IPS DF 4.7 (cell line): ENCODE data around the gene ZNF829.
A peak's percentile ranks its signal among the peaks of the same experiment; 100 is the strongest.

Source experiments
- DNase-seq: peaks from one replicate; pipeline ENCODE4 v3.0.0-alpha.2; 2013; ENCODE audit warnings: low spot score; ENCODE audit errors: extremely low read depth

Gene ZNF829

DNA sequence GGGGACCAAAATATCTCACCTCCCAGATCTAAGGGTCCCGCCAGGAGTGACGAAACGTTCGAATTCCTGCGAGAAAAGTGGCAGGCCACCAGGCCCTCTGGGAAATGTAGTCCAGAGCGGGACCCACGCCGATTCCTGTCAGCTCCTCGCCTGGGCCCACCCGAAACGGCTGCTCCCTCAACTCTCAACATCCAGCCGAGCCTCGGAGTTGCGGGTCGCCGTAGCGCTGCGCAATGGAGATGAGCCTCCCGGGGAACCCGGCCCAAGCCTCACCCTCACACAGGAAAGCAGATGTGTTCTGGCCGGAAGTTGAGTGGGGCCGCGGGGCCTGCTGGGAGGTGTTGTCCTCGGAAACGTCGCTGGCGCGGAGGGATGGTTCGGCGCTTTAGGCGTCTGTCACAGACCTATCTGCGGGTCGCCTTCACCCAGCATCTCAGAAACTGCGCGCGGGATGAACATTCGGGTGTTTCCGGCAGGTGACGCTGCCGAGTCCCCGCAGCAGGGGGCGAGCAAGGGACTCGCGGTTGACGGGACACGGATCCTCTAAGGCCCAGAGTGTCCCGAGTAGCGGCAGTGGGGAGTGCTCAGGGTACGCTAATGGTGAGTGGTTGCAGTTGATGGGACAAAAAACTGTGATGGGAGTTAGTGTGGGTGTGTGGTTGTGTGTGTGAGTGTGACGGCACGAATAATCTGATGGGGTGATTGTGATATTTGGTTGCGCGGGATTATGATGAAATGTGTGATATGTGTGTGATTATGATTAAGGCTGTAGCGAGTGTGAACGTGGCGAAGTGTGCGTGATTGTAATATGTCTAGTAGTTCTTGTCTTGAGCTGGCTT lies at the start of gene ZNF829, which contains the start of gene ZNF568:
Gene ZNF829 (minus strand): TSS at position 300 of the 839 bp plus-strand sequence. CDS start 1,124 bp downstream, outside the sequence.
Gene ZNF568 (plus strand): TSS at position 341 of the 839 bp plus-strand sequence. CDS start 6,439 bp downstream, outside the sequence.
- peak; percentile 41 for DNase-seq

DNA sequence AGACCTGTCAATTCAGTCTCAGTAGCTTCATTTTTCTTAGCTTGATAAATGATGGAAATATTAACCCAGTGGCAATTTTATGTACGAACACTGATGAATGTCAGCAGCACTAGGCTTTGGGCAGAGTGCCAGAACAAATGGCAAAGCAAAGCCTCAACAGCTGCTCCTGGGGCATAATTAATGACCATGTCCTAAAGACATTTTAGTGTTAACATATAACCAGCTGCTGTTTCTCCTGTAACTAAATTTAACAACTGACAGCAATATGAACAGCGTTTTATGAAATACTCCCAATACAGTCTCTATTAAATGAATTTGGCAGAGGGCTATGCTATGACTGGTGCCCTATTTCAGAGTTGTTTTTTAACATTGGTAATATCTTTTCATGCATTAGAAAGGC lies 47.2 kb upstream of the ZNF829 start:
- no peak for DNase-seq

DNA sequence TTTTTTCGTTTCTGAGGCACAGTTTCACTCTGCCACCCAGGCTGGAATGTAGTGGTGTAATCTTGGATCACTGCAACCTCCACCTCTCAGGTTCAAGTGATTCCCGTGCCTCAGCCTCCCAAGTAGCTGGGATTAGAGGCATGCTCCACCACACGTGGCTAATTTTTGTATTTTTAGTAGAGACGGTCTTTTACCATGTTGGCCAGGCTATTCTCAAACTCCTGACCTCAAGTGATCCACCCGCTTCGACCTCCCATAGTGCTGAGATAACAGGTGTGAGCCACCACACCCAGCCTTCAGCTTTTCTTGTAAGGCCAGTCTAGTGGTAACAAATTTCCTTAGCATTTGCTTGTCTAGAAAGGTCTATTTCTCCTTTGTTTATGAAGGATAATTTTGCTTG lies 46.3 kb upstream of the ZNF829 start:
- no peak for DNase-seq

DNA sequence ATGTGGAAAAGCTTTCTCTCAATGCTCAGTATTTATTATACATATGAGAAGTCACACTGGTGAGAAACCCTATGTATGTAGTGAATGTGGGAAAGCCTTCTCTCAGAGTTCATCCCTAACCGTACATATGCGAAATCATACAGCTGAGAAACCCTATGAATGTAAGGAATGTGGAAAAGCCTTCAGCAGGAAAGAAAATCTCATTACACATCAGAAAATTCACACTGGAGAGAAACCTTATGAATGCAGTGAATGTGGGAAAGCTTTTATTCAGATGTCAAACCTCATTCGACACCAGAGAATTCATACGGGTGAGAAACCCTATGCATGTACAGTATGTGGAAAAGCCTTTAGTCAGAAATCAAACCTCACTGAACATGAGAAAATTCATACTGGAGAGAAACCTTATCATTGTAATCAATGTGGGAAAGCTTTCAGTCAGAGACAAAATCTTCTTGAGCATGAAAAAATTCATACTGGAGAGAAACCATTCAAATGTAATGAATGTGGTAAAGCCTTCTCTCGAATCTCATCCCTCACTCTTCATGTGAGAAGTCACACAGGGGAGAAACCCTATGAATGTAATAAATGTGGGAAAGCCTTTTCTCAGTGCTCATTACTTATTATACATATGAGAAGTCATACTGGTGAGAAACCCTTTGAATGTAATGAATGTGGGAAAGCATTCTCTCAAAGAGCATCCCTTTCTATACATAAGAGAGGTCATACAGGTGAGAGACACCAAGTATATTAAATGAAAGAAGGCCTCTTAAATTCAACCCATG lies 34.4 kb upstream of the ZNF829 start:
- no peak for DNase-seq

DNA sequence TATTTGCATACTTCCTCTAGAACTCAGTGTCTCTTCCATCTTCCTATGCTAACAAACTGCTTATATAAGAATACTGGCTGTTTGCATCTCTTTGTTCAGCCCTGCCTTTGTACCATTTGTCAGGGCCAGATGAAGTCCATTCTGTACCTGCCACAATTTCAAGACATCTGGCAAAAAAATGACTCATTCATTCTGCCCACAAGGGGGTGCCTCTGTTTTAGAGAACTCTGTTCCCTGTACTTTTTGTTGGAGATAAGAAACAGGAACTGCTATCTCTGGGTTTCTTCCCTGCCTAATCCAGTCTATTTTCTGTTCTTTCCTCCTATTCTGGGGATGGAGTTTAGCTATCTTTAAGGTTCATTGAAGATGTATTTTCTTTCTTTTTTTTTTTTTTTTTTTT lies 23.1 kb upstream of the ZNF829 start:
- DNase-seq: no peak

DNA sequence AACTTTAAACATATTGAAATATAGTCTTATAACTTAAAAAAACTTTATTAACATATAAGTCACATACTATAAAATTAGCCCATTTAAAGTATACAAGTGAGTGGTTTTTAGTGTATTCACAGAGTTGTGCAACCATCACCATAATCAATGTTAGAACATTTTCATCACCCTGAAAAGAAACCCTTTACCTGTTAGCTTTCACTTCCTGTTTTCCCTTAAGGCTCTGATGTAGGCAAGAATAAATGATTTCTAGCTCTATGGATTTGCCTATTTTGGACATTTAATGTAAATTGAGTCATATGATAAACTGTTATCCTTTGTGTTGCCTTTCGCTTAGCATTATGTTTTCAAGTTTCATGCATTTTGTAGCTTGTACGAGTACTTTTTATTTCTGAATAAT lies 15.6 kb upstream of the ZNF829 start:
- no peak for DNase-seq

DNA sequence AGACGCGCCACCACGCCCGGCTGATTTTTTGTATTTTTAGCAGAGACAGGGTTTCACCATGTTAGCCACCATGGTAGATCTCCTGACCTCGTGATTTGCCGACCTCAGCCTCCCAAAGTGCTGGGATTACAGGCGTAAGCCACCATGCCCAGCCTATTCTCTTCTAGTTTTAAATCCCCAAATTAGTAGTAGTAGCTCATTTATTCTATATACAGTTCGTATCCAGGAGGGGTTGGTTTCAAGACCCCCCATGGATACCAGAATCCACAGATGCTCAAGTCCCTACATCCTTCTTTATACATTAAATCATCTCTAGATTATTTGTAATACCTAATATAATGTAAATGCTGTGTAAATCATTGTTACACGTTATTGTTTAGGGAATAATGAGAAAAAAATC lies 2.0 kb upstream of the ZNF829 start:
- no peak for DNase-seq

DNA sequence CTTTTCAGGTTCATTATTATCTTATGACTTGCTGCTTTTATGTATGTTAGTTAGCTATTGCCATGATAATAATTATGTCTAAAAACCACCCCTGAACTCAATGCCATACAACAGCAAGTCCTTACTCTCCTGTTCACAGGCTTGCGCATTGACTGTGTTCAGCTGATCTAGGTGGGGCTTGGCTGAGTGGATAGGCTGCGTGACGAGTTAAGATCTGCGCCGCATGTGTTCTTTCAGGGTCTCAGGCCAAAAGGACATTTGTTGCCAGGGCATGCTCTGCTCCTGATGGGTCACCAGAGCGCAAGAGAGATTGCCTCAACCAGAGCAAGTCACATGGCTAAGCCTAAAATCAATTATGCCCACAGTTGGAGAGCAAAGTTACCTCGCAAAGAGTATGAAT lies 900 bp upstream of the ZNF829 start:
- no peak for DNase-seq

DNA sequence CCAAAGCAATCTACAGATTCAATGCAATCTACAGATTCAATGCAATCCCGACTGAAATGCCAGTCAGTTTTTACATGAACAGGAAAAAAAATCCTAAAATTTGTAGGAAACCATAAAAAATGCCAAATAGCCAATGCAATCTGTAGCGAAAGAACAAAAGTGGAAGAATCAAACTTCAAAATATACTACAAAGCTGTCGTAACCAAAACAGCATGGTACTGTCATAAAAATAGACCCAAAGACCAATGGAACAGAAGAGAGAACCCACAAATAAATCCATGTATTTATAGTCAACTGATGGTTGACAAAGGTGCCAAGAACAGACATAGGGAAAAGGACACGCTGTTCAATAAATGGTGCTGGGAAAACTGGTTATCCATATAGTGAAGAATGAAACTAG lies 17.7 kb downstream of the ZNF829 start:
- no peak for DNase-seq

DNA sequence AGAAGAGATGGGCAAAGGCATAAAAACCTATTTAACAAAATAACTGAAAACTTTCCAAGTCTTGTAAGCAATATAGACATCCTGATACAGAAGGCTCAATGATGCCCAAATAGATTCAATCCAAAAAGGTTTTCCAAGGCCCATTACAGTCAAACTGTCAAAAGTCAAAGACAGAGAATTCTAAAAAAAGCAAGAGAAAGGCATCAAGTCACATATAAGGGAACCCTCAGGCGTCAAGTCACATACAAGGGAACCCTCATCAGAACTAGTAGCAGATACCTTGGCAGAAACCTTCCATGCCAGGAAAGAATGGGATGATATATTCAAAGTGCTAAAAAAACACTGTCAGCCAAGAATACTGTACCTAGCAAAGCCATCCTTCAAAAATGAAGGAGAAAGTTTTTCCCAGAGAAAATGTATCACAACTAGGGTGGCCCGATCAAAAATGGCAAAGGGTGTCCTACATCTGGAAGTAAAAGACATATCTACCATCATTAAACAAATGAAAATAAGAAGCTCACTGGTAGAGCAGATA lies 21.2 kb downstream of the ZNF829 start:
- no peak for DNase-seq

DNA sequence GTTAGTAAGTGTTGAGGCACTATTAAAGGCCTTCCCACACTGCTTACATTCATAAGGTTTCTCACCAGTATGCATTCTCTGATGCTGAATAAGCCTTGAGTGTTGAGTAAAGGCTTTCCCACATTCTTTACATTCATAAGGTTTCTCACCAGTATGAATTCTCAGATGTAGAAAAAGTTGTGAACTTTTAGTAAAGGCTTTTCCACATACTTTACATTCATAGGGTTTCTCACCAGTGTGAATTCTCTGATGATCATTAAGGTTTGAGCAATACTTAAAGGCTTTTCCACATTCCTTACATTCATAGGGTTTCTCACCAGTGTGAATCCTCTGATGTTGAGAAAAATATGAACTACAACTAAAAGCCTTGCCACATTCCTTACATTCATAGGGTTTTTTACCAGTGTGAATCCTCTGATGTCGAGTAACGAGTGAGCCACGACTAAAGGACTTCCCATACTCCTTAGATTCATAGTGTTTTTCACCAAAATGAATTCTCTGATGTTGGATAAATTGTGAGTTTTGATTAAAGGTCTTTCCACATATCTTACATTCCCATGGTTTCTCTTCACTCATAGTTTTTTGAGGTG lies 24.2 kb downstream of the ZNF829 start:
- DNase-seq: no peak

DNA sequence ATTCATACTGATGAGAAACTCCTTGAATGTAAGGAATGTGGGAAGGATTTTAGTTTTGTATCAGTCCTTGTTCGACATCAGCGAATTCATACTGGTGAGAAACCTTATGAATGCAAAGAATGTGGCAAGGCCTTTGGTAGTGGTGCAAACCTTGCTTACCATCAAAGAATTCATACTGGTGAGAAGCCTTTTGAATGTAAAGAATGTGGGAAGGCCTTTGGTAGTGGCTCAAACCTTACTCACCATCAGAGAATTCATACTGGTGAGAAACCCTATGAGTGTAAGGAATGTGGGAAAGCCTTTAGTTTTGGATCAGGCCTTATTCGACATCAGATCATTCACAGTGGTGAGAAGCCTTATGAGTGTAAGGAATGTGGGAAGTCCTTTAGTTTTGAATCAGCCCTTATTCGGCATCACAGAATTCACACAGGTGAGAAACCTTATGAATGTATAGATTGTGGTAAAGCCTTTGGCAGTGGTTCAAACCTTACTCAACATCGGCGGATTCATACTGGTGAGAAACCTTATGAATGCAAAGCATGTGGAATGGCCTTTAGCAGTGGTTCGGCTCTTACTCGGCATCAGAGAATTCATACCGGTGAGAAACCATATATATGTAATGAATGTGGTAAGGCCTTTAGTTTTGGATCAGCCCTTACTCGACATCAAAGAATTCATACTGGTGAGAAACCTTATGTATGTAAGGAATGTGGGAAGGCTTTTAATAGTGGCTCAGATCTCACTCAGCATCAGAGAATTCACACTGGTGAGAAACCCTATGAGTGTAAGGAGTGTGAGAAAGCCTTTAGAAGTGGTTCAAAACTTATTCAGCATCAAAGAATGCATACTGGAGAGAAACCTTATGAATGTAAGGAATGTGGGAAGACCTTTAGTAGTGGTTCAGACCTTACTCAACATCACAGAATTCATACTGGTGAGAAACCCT lies 38.8 kb downstream of the ZNF829 start:
- DNase-seq: no peak

DNA sequence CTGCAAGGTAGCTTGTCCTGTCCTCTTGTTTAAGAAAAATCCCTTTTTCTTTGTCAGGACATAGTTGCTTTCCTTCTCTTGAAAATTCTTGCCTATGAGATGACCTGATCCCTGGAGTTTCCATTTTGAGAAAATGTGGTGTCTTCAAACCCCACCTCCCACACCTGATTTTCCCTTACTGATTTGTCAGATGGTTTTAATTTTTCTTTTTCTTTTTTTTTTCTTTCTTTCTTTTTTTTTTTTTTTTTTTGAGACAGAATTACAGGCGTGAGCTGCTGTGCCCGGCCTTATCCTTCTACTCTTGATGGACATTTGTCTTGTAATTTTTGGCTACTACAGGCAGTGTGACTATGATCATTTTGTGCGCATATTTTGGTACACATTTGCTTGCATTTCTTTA lies 64.2 kb downstream of the ZNF829 start:
- no peak for DNase-seq

DNA sequence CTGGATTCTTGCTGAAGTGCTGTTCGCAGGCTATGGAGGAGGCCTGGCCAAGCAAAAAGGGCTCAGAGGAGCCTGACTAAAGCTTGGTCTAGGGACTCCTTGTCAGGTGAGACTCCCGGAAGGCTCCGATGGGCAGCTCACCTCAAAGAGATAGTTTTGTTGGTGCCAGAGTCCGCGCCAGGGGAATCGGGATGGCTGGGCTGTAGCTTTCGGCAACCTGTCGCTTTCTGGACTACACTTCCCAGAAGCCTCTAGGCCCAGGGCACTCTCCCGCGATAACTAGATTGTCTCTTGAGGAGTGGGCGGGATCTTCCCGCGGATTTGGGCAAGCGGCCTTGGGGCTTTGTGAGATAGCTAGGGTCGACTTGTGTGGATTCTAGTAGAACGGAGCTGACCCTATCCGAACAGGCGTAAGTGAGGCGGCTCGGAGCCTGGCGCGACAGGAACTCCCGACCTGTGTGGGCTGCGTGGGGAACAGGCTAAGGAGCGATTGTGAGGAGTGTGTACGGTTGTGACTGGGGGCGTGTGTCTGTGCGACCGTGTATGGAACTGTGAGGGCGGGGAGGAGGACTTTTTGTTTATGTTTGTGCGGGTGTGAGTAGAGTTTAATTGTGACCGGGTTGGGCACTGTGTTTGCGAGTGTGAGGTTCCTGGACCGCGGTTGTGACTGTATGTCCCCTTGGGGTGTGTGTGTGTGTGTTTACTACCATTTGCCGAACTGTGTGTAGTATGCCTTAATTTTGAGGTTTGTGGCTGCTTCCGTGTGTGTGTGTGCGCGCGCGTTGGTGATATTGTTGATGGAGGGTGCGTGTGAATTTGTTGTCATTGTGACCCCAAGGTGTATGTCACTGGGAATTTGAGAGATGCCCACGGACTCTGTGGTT lies 65.3 kb downstream of the ZNF829 start, which contains the start of gene ZNF345:
Gene ZNF345 (plus strand): TSS at position 318 of the 884 bp plus-strand sequence. CDS start 25,955 bp downstream, outside the sequence.
- no peak for DNase-seq

DNA sequence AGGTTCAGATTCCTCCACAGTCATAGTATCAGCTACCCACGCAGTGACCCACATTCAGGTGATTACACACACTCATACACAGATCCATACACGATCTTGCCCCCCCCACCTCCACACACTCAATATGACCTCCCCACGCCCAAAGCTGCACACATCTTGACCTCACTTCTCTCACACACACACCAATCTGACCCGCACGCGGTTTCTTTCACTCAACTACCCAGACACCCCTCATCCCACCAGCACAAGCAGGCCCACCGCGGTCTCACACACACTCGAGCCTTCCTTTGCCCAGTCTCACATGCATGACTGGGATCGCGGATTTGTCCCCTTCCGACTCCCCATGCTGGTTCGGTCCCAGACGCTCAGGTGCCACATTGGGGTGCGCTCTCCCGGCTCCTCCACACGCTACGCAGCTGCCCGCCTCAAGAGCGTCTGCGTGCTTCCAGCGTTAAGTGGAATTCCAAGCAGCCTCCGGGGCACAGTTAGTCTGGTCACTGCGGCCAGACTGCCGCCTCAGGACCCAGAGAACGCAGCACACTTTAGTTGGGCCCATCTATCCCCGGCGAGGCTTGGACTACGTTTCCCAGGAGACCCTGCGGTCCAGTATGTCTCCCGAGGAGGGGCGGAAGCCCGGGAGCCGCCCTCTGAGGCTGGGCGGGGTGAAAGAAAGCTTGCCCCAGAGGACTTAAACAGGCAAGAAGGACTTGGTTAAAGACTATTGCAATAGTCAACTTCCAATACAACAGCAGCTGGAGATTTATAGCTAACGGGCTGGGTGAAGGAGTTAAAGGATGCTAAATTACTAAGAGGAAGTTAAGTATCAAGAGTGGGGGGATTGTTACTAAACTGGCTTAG lies 66.2 kb downstream of the ZNF829 start:
- no peak for DNase-seq

DNA sequence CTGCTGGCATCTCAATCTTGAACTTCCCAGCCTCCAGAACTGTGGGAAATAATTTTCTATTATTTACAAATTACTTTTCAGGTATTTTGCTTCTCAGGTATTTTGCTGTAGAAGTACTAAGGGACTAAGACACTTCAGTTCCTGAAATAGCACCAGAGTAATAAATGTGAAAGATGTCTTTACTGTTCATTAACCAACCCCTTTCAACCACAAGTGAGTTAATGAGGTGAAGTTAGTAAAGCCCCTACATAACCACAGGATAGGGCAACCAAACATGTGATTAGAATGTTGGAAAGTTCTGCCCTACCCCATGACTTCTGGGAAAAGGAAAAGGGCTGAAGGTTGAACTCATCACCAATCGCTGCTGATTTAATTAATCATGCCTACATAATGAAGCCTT lies 68.1 kb downstream of the ZNF829 start:
- no peak for DNase-seq

DNA sequence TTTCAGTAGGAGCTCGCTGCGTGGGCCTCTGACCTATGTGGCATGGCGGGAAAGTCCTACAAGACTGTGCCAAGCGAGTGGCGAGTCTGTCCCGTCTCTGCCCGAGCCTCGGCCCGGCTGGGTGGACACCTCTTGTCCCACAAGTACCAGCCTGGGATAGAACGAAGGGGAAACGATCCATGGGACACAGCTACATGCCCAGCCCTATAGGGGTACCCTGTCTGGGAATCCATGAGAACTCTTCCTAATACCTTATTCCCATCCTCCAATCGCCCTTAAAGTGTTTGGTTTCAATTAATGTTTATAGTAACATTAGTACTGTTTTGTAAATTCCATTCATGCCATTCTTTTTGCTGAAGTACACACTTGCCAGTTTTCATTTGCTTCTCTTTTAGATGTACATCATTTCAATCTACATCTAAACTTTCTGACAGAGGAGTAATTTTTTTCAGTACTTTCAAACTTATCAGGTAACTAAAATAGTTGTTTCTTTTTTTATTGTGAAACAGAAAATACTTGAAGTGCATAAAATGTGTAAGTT lies 77.2 kb downstream of the ZNF829 start:
- DNase-seq: no peak
